SK-N-SH (cell line): Measurements from ENCODE around the gene TESK1. TPM values are rescaled to one million over a fixed set of nuclear protein-coding genes. Genes with fewer than 3 reads are reported as not detected.

ENCODE experiments used
- CTCF ChIA-PET: fragments of 300-600, 350-600 bp; formaldehyde crosslinking; extraction: SDS; loops from one replicate; lab custom pipeline; 2021; lab: Yijun Ruan, JAX
- POLR2A ChIA-PET: fragments of 350-600 bp; sonication (Branson Sonifier 250); formaldehyde crosslinking; extraction: SDS; loops from one replicate; lab custom pipeline; 2020; ENCODE audit warnings: antibody characterized with exemption, inconsistent platforms; lab: Yijun Ruan, JAX
- DNase-seq: peaks from one replicate; pipeline ENCODE4 v3.0.0; 2012
- H2AFZ ChIP-seq: fragments of 200-600 bp; sonication (generic); 2 replicates; pipeline ENCODE4 v1.8.1; 2016; ENCODE audit warnings: antibody characterized with exemption, mild to moderate bottlenecking, low read depth
- H3F3A ChIP-seq: fragments of 200-600 bp; sonication (generic); replicated peaks from 2 replicates; pipeline ENCODE3; 2016; ENCODE audit warnings: antibody characterized with exemption, mild to moderate bottlenecking; ENCODE audit not compliant: insufficient read depth
- H3K27ac ChIP-seq, 2 experiments: fragments of 200-500 bp in 1 of 2; fragments of 200-600 bp in 1 of 2; sonication (Bioruptor generic) in 1 of 2; sonication (generic), shearing (Covaris generic) in 1 of 2; 2 replicates each; pipeline versions ENCODE4 v1.5.1 to v1.6.1; 2014 to 2016; ENCODE audit warnings: low read depth in 2 of 2, inconsistent platforms in 1 of 2, low read length in 1 of 2, mild to moderate bottlenecking in 1 of 2, mixed read lengths in 1 of 2
- H3K27me3 ChIP-seq: fragments of 200-600 bp; sonication (generic), shearing (Covaris generic); 2 replicates; pipeline ENCODE4 v1.6.1; 2016; ENCODE audit warnings: mixed run types; ENCODE audit not compliant: insufficient read depth
- H3K36me3 ChIP-seq, 2 experiments: fragments of 200-500 bp in 1 of 2; fragments of 200-600 bp in 1 of 2; sonication (Bioruptor generic) in 1 of 2; sonication (generic) in 1 of 2; replicated peaks in 1 of 2; 2 replicates each; pipeline versions ENCODE3 to v1.5.1; 2014 to 2016; ENCODE audit warnings: low read length in 1 of 2, mild to moderate bottlenecking in 1 of 2; ENCODE audit not compliant: insufficient read depth in 2 of 2, control insufficient read depth in 1 of 2
- H3K4me1 ChIP-seq, 2 experiments: fragments of 200-500 bp in 1 of 2; fragments of 200-600 bp in 1 of 2; sonication (Bioruptor generic) in 1 of 2; sonication (generic), shearing (Covaris generic) in 1 of 2; 2 replicates each; pipeline versions ENCODE4 v1.5.1 to v1.6.1; 2014 to 2016; ENCODE audit warnings: low read depth in 1 of 2, low read length in 1 of 2, mixed run types in 1 of 2; ENCODE audit not compliant: insufficient read depth in 2 of 2, control insufficient read depth in 1 of 2
- H3K4me2 ChIP-seq: fragments of 200-600 bp; sonication (generic), shearing (Covaris generic); 2 replicates; pipeline ENCODE4 v1.6.1; 2017; ENCODE audit warnings: mixed run types
- H3K4me3 ChIP-seq, 2 experiments: fragments of 200-500 bp in 1 of 2; fragments of 200-600 bp in 1 of 2; sonication (Bioruptor generic) in 1 of 2; sonication (generic), shearing (Covaris generic) in 1 of 2; 2 replicates each; pipeline versions ENCODE4 v1.5.1 to v1.8.1; 2014 to 2016; ENCODE audit warnings: low read depth in 2 of 2, inconsistent platforms in 1 of 2, low read length in 1 of 2, mild to moderate bottlenecking in 1 of 2, mixed read lengths in 1 of 2, moderate library complexity in 1 of 2
- H3K79me2 ChIP-seq: fragments of 200-600 bp; sonication (generic); 2 replicates; pipeline ENCODE4 v1.8.1; 2017; ENCODE audit warnings: mild to moderate bottlenecking; ENCODE audit not compliant: insufficient read depth
- H3K9ac ChIP-seq: fragments of 200-600 bp; sonication (generic); 2 replicates; pipeline ENCODE4 v1.6.1; 2017; ENCODE audit warnings: mixed run types
- H3K9me2 ChIP-seq: fragments of 200-600 bp; sonication (generic); 2 replicates; pipeline ENCODE4 v1.6.1; 2017; ENCODE audit warnings: mixed run types
- H3K9me3 ChIP-seq: fragments of 200-600 bp; sonication (generic); 2 replicates; pipeline ENCODE4 v1.6.1; 2017; ENCODE audit warnings: mixed run types, mild to moderate bottlenecking, moderate library complexity
- H4K20me1 ChIP-seq: fragments of 200-600 bp; sonication (generic); 2 replicates; pipeline ENCODE4 v1.6.1; 2017; ENCODE audit warnings: mild to moderate bottlenecking, mixed run types; ENCODE audit not compliant: insufficient read depth
- ELF1 ChIP-seq: IDR thresholded peaks from 2 replicates; pipeline ENCODE4 v1.4.0; 2012
- FOSL2 ChIP-seq: IDR thresholded peaks from 2 replicates; pipeline ENCODE4 v1.4.0; 2012; ENCODE audit warnings: low read depth, mild to moderate bottlenecking, moderate library complexity, borderline replicate concordance
- FOXJ3 ChIP-seq: sonication (generic); formaldehyde crosslinking; IDR thresholded peaks from 2 replicates; pipeline ENCODE4 v1.5.1; 2020; ENCODE audit warnings: mild to moderate bottlenecking, missing genetic modification reagents
- GABPA ChIP-seq: IDR thresholded peaks from 2 replicates; pipeline ENCODE4 v1.4.0; 2012; ENCODE audit warnings: low read depth, mild to moderate bottlenecking
- GATA2 ChIP-seq: sonication (generic); formaldehyde crosslinking; IDR thresholded peaks from 2 replicates; pipeline ENCODE4 v1.5.0; 2020; ENCODE audit warnings: mild to moderate bottlenecking, missing genetic modification reagents
- RAD21 ChIP-seq: IDR thresholded peaks from 2 replicates; pipeline ENCODE4 v1.6.1; 2012; ENCODE audit warnings: mild to moderate bottlenecking, low read length
- REST ChIP-seq: IDR thresholded peaks from 2 replicates; pipeline ENCODE4 v1.6.1; 2012; ENCODE audit warnings: mild to moderate bottlenecking, low read depth, low read length, moderate library complexity
- RXRA ChIP-seq: IDR thresholded peaks from 2 replicates; pipeline ENCODE4 v1.4.0; 2012; ENCODE audit warnings: low read depth, mild to moderate bottlenecking, borderline replicate concordance
- WGBS: methylation state at CpG from one replicate; pipeline ENCODE4 v1.1.6; 2017; ENCODE audit warnings: low lambda C conversion rate; 5-methylcytosine and 5-hydroxymethylcytosine counted together
- polyA plus RNA-seq, 3 experiments: library from polyadenylated mRNA; depleted of rRNA; stranded (reverse); fragments of >200 nt; gene quantifications; 2 replicates each; pipeline ENCODE4 v1.2.3, GENCODE V29; 2012
- TF ChIP-seq, protein P1 (sequence below): fragments of 200-600 bp; sonication (generic); IDR thresholded peaks from 2 replicates; pipeline ENCODE4 v1.6.1; 2017; ENCODE audit warnings: antibody characterized with exemption, mild to moderate bottlenecking, moderate library complexity

The TESK1 gene
- polyA plus RNA-seq, 1 of the 3 experiments (the other 2 are of a cell fraction) = 26.0 TPM

- CTCF ChIA-PET = interaction anchor here (0.7 to 6.4 kb wide), 7 partner anchors 12 to 67 kb away, joined by 3 to 32 read pairs (median 4); partner anchors contain the start of genes CCDC107 and RMRP
- POLR2A ChIA-PET = no interaction called here
- Histone ChIP-seq H3K9ac (no peak overlapping the region), H3K79me2 (no peaks in the 10 kb centered on the region), H3K9me3 (no peaks in the 10 kb centered on the region), H4K20me1 (no peaks in the 10 kb centered on the region), H2AFZ (no peak overlapping the region), H3K4me2 (no peak overlapping the region), H3K27ac (no peak overlapping the region), H3K4me1 (no peaks in the 10 kb centered on the region), H3K36me3 (no peaks in the 10 kb centered on the region), H3K27me3 (no peaks in the 10 kb centered on the region), H3F3A (no peaks in the 10 kb centered on the region), H3K4me3 (no peak overlapping the region), H3K9me2 (no peaks in the 10 kb centered on the region)
- TF ChIP-seq ELF1 (no peak), GABPA (no peak), FOSL2 (no peak), REST (no peak), GATA2 (CRISPR knock-in tag) (no peak), RAD21 (no peak), FOXJ3 (CRISPR knock-in tag) (no peak), RXRA (no peak)
- WGBS = 83% methylated on average over 5 of the region's 5 CpGs
- DNase-seq = no peak
Measured at GRCh38 chr9:35629597-35629996, 24.5 kb downstream of the TESK1 start.

DNA sequence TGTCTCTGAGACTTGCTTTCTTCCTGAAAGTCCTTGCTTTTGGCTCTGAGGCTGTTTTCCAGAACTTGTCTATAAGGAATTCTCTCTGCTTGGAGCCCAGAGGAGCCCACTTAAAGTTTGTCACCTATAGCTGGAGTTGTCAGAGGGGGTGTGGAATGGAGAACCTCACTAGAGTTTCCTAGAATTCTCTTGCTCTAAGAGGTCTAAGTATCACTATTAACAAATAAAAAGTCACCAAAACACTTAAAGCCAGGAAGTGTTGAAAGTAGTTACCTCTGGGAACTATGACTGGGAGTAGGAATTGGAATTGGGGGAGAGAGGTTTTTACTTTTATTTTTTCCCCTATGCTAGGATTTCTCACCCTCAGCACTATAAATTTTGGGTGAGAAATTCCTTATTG lies 30.7 kb downstream of the TESK1 start:
- Histone ChIP-seq H3K79me2 (no peaks in the 10 kb centered on the region), H3K9me3 (no peaks in the 10 kb centered on the region), H4K20me1 (no peaks in the 10 kb centered on the region), H3F3A (no peaks in the 10 kb centered on the region), H2AFZ (no peak overlapping the region), H3K9ac (no peak overlapping the region), H3K4me2 (no peak overlapping the region), H3K4me3 (no peak overlapping the region), H3K9me2 (no peaks in the 10 kb centered on the region), H3K4me1 (no peaks in the 10 kb centered on the region), H3K36me3 (no peaks in the 10 kb centered on the region), H3K27ac (no peak overlapping the region), H3K27me3 (no peaks in the 10 kb centered on the region)
- ChIA-PET CTCF (interaction anchor here (1.6 to 2.7 kb wide), 3 partner anchors 10 to 24 kb away, joined by 7 to 9 read pairs (median 8); no protein-coding TSS in a partner anchor), POLR2A (no interaction called here)
- TF ChIP-seq, protein P1, sequence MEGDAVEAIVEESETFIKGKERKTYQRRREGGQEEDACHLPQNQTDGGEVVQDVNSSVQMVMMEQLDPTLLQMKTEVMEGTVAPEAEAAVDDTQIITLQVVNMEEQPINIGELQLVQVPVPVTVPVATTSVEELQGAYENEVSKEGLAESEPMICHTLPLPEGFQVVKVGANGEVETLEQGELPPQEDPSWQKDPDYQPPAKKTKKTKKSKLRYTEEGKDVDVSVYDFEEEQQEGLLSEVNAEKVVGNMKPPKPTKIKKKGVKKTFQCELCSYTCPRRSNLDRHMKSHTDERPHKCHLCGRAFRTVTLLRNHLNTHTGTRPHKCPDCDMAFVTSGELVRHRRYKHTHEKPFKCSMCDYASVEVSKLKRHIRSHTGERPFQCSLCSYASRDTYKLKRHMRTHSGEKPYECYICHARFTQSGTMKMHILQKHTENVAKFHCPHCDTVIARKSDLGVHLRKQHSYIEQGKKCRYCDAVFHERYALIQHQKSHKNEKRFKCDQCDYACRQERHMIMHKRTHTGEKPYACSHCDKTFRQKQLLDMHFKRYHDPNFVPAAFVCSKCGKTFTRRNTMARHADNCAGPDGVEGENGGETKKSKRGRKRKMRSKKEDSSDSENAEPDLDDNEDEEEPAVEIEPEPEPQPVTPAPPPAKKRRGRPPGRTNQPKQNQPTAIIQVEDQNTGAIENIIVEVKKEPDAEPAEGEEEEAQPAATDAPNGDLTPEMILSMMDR = no peak
- TF ChIP-seq REST (no peak), FOXJ3 (CRISPR knock-in tag) (no peak)
- DNase-seq = no peak
